HG02943 (cell line): ENCODE results near the gene SCAPER.
"Not testable (repeated sequence)": the region's sequence is repeated elsewhere in the genome, so short reads cannot be mapped to it uniquely, and the experiment has no call there.

Experiments
- ATAC-seq: cut with Tn5 transposase; IDR thresholded peaks from one replicate; pipeline ENCODE4 v1.9.1; 2021; ENCODE audit warnings: mild to moderate bottlenecking, low read depth, moderate library complexity; ENCODE audit not compliant: unreplicated experiment

Gene SCAPER

GRCh38 chr15:76335307-76336253 is 569.6 kb downstream of the SCAPER start:
- no peak for ATAC-seq

GRCh38 chr15:76334438-76335306 is 570.5 kb downstream of the SCAPER start:
- ATAC-seq: no peak

- no peak for ATAC-seq
Observed at GRCh38 chr15:76333720-76334437, 571.3 kb downstream of the SCAPER start.

GRCh38 chr15:76333309-76333708 is 571.8 kb downstream of the SCAPER start:
- no peak for ATAC-seq

GRCh38 chr15:76332796-76333195 is 572.3 kb downstream of the SCAPER start:
- no peak for ATAC-seq

- no peak for ATAC-seq
Observed at GRCh38 chr15:76330080-76330680, 575.0 kb downstream of the SCAPER start.

- ATAC-seq: no peak
Observed at GRCh38 chr15:76328958-76329357, 576.2 kb downstream of the SCAPER start.

- ATAC-seq: no peak
Observed at GRCh38 chr15:76328106-76328696, 576.9 kb downstream of the SCAPER start.

GRCh38 chr15:76327191-76328105 is 577.7 kb downstream of the SCAPER start:
- ATAC-seq: no peak

GRCh38 chr15:76325704-76326103 is 579.4 kb downstream of the SCAPER start:
- ATAC-seq: no peak

- no peak for ATAC-seq
Observed at GRCh38 chr15:76324066-76324465, 581.1 kb downstream of the SCAPER start.

- no peak for ATAC-seq
Observed at GRCh38 chr15:76321602-76322001, 583.5 kb downstream of the SCAPER start.

- ATAC-seq: no peak
Observed at GRCh38 chr15:76321171-76321570, 584.0 kb downstream of the SCAPER start.

GRCh38 chr15:76320012-76320411 is 585.1 kb downstream of the SCAPER start:
- no peak for ATAC-seq

- ATAC-seq: no peak
Observed at GRCh38 chr15:76313731-76314130, 591.4 kb downstream of the SCAPER start.

- not testable (repeated sequence) for ATAC-seq
Observed at GRCh38 chr15:76313175-76313567, 592.0 kb downstream of the SCAPER start.

- no peak for ATAC-seq
Observed at GRCh38 chr15:76312540-76313174, 592.5 kb downstream of the SCAPER start.
